Peyer's patch (tissue), 4 donors: Measurements from ENCODE around the gene HK2.

ENCODE experiments used
- CTCF ChIP-seq, 6 experiments: fragments of 450-650 bp in 4 of 6; fragments of 200-600 bp in 2 of 6; sonication (generic) in 1 of 6; IDR thresholded peaks; one replicate each; pipeline ENCODE4 v1.5.1; 2017 to 2019; ENCODE audit warnings: antibody characterized with exemption in 6 of 6, mild to moderate bottlenecking in 3 of 6, moderate library complexity in 1 of 6
- POLR2A ChIP-seq, 2 donors: fragments of 450-650 bp; IDR thresholded peaks; one replicate each; pipeline ENCODE4 v1.5.1; 2017; ENCODE audit warnings: antibody characterized with exemption in 2 of 2, mild to moderate bottlenecking in 2 of 2, moderate library complexity in 2 of 2

GRCh38 chr2:74881626-74882298, 47.8 kb downstream of the HK2 start:
- TF ChIP-seq CTCF (IDR thresholded peaks at IDR 0.05) (no peak), POLR2A (IDR thresholded peaks at IDR 0.05) (no peak)
